ENCODE measurements around the gene RNF144A.

GRCh38 chr2:6967301-6967700, 50.1 kb downstream of the RNF144A start:
- TF ChIP-seq YY1 (IDR thresholded peaks at IDR 0.05; ENCODE audit: insufficient read depth, insufficient read length) (no peak), ZNF274 (IDR thresholded peaks at IDR 0.05; ENCODE audit: low read depth, low read length) (no peak)

Measured in NT2/D1 (cell line).